Nephron (organoid): ENCODE data around the gene ADAMTS2.

Source experiments
- H3K27ac Mint-ChIP-seq, 3 experiments: 2 replicates each; pipeline ENCODE4 v1.8.0; 2020; ENCODE audit warnings: mixed read lengths in 3 of 3, mild to moderate bottlenecking in 2 of 3, moderate library complexity in 1 of 3
- H3K27me3 Mint-ChIP-seq: 2 replicates; pipeline ENCODE4 v1.8.0; 2021; ENCODE audit warnings: low read depth, mild to moderate bottlenecking, moderate library complexity, mixed read lengths
- H3K36me3 Mint-ChIP-seq: 2 replicates; pipeline ENCODE4 v1.8.0; 2020; ENCODE audit warnings: low read depth, mixed read lengths
- H3K4me1 Mint-ChIP-seq: 2 replicates; pipeline ENCODE4 v1.8.0; 2020; ENCODE audit warnings: mixed read lengths
- H3K4me3 Mint-ChIP-seq, 3 experiments: 2 replicates each; pipeline ENCODE4 v1.8.0; 2020; ENCODE audit warnings: mild to moderate bottlenecking in 3 of 3, mixed read lengths in 3 of 3, moderate library complexity in 2 of 3
- H3K9me3 Mint-ChIP-seq: 2 replicates; pipeline ENCODE4 v1.8.0; 2020; ENCODE audit warnings: mixed read lengths
- CTCF ChIP-seq, 3 experiments: fragments of 200-600 bp; sonication (generic); IDR thresholded peaks; one replicate each; pipeline ENCODE4 v1.5.0; 2021; ENCODE audit warnings: antibody characterized with exemption in 3 of 3; ENCODE audit not compliant: unreplicated experiment in 3 of 3

The ADAMTS2 gene

GRCh38 chr5:179211068-179211467 is 134.2 kb downstream of the ADAMTS2 start:
- H3K27ac Mint-ChIP-seq: no peak overlapping the region
- H3K27me3 Mint-ChIP-seq: peaks cover 3% of the 10 kb centered on the region
- H3K4me1 Mint-ChIP-seq: peaks cover 5% of the 10 kb centered on the region
- H3K36me3 Mint-ChIP-seq: no peaks in the 10 kb centered on the region
- no peaks in the 10 kb centered on the region for H3K9me3 Mint-ChIP-seq
- H3K4me3 Mint-ChIP-seq: no peak overlapping the region
- no peak for TF ChIP-seq CTCF (IDR thresholded peaks at IDR 0.05; ENCODE audit: unreplicated experiment in 3 of 3)

- peaks cover 1% of the 10 kb centered on the region for H3K4me1 Mint-ChIP-seq
- peaks cover 3% of the 10 kb centered on the region for H3K27me3 Mint-ChIP-seq
- no peaks in the 10 kb centered on the region for H3K36me3 Mint-ChIP-seq
- no peaks in the 10 kb centered on the region for H3K9me3 Mint-ChIP-seq
- no peak for TF ChIP-seq CTCF (IDR thresholded peaks at IDR 0.05; ENCODE audit: unreplicated experiment in 3 of 3)
- no peak overlapping the region for H3K27ac Mint-ChIP-seq
- no peak overlapping the region for H3K4me3 Mint-ChIP-seq
These were observed 134.8 kb downstream of the ADAMTS2 start for GRCh38 chr5:179210478-179210877.

DNA sequence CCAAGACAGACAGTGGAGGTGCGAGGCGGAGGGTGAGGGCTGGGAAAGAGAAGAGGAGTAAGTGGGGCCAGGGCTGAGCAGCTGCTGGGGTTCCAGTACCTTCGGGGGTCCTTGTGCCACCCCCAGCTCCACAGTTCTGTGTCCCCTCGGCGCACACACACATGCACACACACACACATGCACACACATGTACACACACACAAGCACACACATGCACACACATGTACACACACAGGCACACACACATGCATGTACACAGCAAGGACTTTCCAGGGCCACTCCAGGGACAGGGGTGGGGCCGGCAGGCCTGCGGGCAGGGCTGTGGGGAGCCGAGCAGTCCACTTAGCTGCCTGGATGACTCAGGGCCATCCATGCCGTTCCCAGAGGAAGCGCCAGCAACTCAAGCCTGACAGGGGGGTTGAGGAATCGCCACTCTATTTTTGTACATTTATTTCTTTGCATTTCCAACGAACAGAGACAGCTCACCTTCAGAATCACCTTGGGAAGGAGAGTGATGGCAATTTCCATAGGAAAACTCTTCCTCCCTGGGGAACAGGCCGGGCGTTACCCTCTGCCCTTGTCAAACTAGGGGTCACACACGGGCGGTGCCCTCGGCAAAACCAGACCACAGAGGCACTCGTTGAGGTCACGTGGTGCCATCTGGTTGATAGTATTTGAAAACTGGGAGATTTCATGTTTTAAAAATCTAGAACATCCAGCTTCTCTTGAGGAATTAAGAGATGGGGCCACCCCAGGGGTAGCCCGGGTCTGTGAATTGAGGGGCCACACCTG is 135.7 kb downstream of the ADAMTS2 start:
- Mint-ChIP-seq H3K4me3 (no peak overlapping the region), H3K4me1 (no peaks in the 10 kb centered on the region), H3K9me3 (no peaks in the 10 kb centered on the region), H3K27ac (no peak overlapping the region), H3K36me3 (no peaks in the 10 kb centered on the region), H3K27me3 (peaks cover 3% of the 10 kb centered on the region)
- TF ChIP-seq CTCF (IDR thresholded peaks at IDR 0.05; ENCODE audit: unreplicated experiment in 3 of 3): no peak

DNA sequence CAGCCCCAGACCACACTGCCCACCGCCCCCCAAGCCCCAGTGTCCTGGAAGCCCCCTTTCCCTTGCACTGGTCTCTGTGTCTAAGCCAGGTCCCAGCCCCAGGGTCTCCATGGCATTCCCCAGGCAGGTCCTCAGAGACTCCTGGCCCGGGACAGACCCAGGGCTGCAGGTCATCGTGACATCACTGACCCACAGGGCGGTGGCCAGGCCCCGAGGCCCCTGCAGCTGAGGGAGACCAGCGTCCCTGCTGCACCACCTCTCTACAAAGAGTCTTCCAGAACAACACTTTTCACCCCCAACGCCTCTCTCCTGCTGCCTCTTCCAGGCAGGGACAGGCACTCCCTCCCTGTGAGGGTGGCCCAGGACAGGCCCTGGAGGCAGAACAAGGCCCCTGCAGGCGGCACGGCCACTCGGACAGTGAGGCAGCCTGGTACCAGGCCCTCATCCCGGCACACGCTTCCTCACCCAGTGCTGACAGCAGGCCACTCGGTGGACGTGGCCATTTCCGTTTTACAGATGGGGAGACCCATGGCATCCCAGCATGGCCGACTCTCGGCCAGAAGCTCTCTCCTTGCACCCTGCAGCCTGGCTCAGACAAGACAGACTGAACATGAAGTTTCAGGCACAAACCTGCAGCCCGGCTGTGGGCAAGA is 136.4 kb downstream of the ADAMTS2 start:
- Mint-ChIP-seq H3K36me3 (no peaks in the 10 kb centered on the region), H3K4me3 (no peak overlapping the region), H3K9me3 (no peaks in the 10 kb centered on the region), H3K27ac (no peak overlapping the region), H3K27me3 (peaks cover 3% of the 10 kb centered on the region), H3K4me1 (no peaks in the 10 kb centered on the region)
- no peak for TF ChIP-seq CTCF (IDR thresholded peaks at IDR 0.05; ENCODE audit: unreplicated experiment in 3 of 3)

GRCh38 chr5:179207920-179208705 is 137.1 kb downstream of the ADAMTS2 start:
- no peak overlapping the region for H3K27ac Mint-ChIP-seq
- no peak overlapping the region for H3K4me3 Mint-ChIP-seq
- H3K36me3 Mint-ChIP-seq: no peaks in the 10 kb centered on the region
- H3K4me1 Mint-ChIP-seq: no peaks in the 10 kb centered on the region
- no peak for TF ChIP-seq CTCF (IDR thresholded peaks at IDR 0.05; ENCODE audit: unreplicated experiment in 3 of 3)
- H3K27me3 Mint-ChIP-seq: peaks cover 3% of the 10 kb centered on the region
- no peaks in the 10 kb centered on the region for H3K9me3 Mint-ChIP-seq
